ENCODE results near the gene PIBF1.
"Not testable (repeated sequence)": the region's sequence is repeated elsewhere in the genome, so short reads cannot be mapped to it uniquely, and the experiment has no call there.

PIBF1 gene

GRCh38 chr13:72823724-72824123, 41.8 kb downstream of the PIBF1 start:
- no peak for DNase-seq

- no peak for DNase-seq
These were observed 52.7 kb downstream of the PIBF1 start for GRCh38 chr13:72834601-72835000.

GRCh38 chr13:72839831-72840426, 58.0 kb downstream of the PIBF1 start:
- peak; percentile 40 for DNase-seq

GRCh38 chr13:72842991-72843390, 61.1 kb downstream of the PIBF1 start:
- DNase-seq, result no peak

- DNase-seq, result not testable (repeated sequence)
These were observed 63.2 kb downstream of the PIBF1 start for GRCh38 chr13:72845148-72845547.

GRCh38 chr13:72849571-72849970, 67.6 kb downstream of the PIBF1 start:
- no peak for DNase-seq

GRCh38 chr13:72850959-72851677, 69.2 kb downstream of the PIBF1 start:
- no peak for DNase-seq

- DNase-seq, result no peak
These were observed 69.7 kb downstream of the PIBF1 start for GRCh38 chr13:72851678-72852014.

GRCh38 chr13:72852207-72852606, 70.3 kb downstream of the PIBF1 start:
- DNase-seq, result no peak

- DNase-seq, result no peak
These were observed 71.1 kb downstream of the PIBF1 start for GRCh38 chr13:72853000-72853399.

- DNase-seq, result peak; percentile 63
These were observed 82.4 kb downstream of the PIBF1 start for GRCh38 chr13:72864142-72865011.

GRCh38 chr13:72868229-72868628, 86.3 kb downstream of the PIBF1 start:
- DNase-seq, result no peak

GRCh38 chr13:72875233-72875632, 93.3 kb downstream of the PIBF1 start:
- no peak for DNase-seq

GRCh38 chr13:72884101-72884500, 102.2 kb downstream of the PIBF1 start:
- DNase-seq, result no peak

GRCh38 chr13:72886272-72887067, 104.5 kb downstream of the PIBF1 start:
- DNase-seq, result no peak

- no peak for DNase-seq
These were observed 107.6 kb downstream of the PIBF1 start for GRCh38 chr13:72889495-72889894.

- no peak for DNase-seq
These were observed 108.6 kb downstream of the PIBF1 start for GRCh38 chr13:72890546-72890945.

- DNase-seq, result no peak
These were observed 109.5 kb downstream of the PIBF1 start for GRCh38 chr13:72891423-72891822.

- DNase-seq, result no peak
These were observed 114.9 kb downstream of the PIBF1 start for GRCh38 chr13:72896869-72897268.

- not testable (repeated sequence) for DNase-seq
These were observed 119.6 kb downstream of the PIBF1 start for GRCh38 chr13:72901546-72901945.

GRCh38 chr13:72908416-72908815, 126.5 kb downstream of the PIBF1 start:
- DNase-seq, result no peak

GRCh38 chr13:72911981-72912380, 130.0 kb downstream of the PIBF1 start:
- no peak for DNase-seq

- DNase-seq, result no peak
These were observed 138.2 kb downstream of the PIBF1 start for GRCh38 chr13:72920097-72920496.
